Measurements from ENCODE around the gene FILIP1.

Gene FILIP1

GRCh38 chr6:75377386-75377785 lies 116.2 kb downstream of the FILIP1 start:
- DNase-seq, result no peak

GRCh38 chr6:75376347-75377024 lies 117.1 kb downstream of the FILIP1 start:
- no peak for DNase-seq

- no peak for DNase-seq
Observed at GRCh38 chr6:75374961-75375400, 118.6 kb downstream of the FILIP1 start.

GRCh38 chr6:75372884-75373283 lies 120.7 kb downstream of the FILIP1 start:
- no peak for DNase-seq

- no peak for DNase-seq
Observed at GRCh38 chr6:75370011-75370410, 123.6 kb downstream of the FILIP1 start.

GRCh38 chr6:75368864-75369402 lies 124.7 kb downstream of the FILIP1 start:
- no peak for DNase-seq

GRCh38 chr6:75368151-75368779 lies 125.3 kb downstream of the FILIP1 start:
- DNase-seq, result no peak

- DNase-seq, result no peak
Observed at GRCh38 chr6:75363304-75363703, 130.3 kb downstream of the FILIP1 start.

- DNase-seq, result no peak
Observed at GRCh38 chr6:75353644-75354043, 140.0 kb downstream of the FILIP1 start.

GRCh38 chr6:75351570-75351969 lies 142.0 kb downstream of the FILIP1 start:
- no peak for DNase-seq

- no peak for DNase-seq
Observed at GRCh38 chr6:75350808-75351207, 142.8 kb downstream of the FILIP1 start.

GRCh38 chr6:75350156-75350555 lies 143.4 kb downstream of the FILIP1 start:
- DNase-seq, result no peak

GRCh38 chr6:75349262-75349984 lies 144.2 kb downstream of the FILIP1 start:
- DNase-seq, result no peak

- DNase-seq, result no peak
Observed at GRCh38 chr6:75348882-75349261, 144.7 kb downstream of the FILIP1 start.

GRCh38 chr6:75347898-75348610 lies 145.5 kb downstream of the FILIP1 start:
- no peak for DNase-seq

- DNase-seq, result no peak
Observed at GRCh38 chr6:75345413-75345812, 148.2 kb downstream of the FILIP1 start.

GRCh38 chr6:75344455-75344854 lies 149.1 kb downstream of the FILIP1 start:
- no peak for DNase-seq

GRCh38 chr6:75344021-75344420 lies 149.6 kb downstream of the FILIP1 start:
- no peak for DNase-seq

- no peak for DNase-seq
Observed at GRCh38 chr6:75337835-75338580, 155.6 kb downstream of the FILIP1 start.

- no peak for DNase-seq
Observed at GRCh38 chr6:75334266-75335040, 159.1 kb downstream of the FILIP1 start.

- DNase-seq, result no peak
Observed at GRCh38 chr6:75333676-75334200, 159.9 kb downstream of the FILIP1 start.

Data from activated gamma-delta T cell (primary cell).